DND-41 (cell line): ENCODE data around the gene HELZ.

ENCODE experiments used
- ATAC-seq: fragments of 200-7000 bp; cut with Tn5 transposase; 3 replicates; pipeline ENCODE4 v1.9.1; 2021; ENCODE audit warnings: low read depth; ENCODE audit not compliant: insufficient read depth
- DNase-seq: peaks from one replicate; pipeline ENCODE4 v3.0.0-alpha.2; 2020
- H2AFZ ChIP-seq: 2 replicates; pipeline ENCODE4 v1.6.0; 2012; ENCODE audit warnings: low read depth, low read length
- H3K27ac ChIP-seq: 2 replicates; pipeline ENCODE4 v1.5.1; 2012; ENCODE audit warnings: low read length, inconsistent platforms
- H3K27me3 ChIP-seq: fragments of 200-600 bp; sonication (generic); 2 replicates; pipeline ENCODE4 v1.6.0; 2012; ENCODE audit warnings: low read length, mild to moderate bottlenecking, inconsistent platforms; ENCODE audit not compliant: insufficient read depth, poor library complexity
- H3K36me3 ChIP-seq: 2 replicates; pipeline ENCODE4 v1.5.1; 2012; ENCODE audit warnings: low read length, inconsistent platforms; ENCODE audit not compliant: insufficient read depth
- H3K4me1 ChIP-seq: 2 replicates; pipeline ENCODE4 v1.5.1; 2012; ENCODE audit warnings: mild to moderate bottlenecking, low read length; ENCODE audit not compliant: insufficient read depth
- H3K4me2 ChIP-seq: 2 replicates; pipeline ENCODE4 v1.6.0; 2012; ENCODE audit warnings: mild to moderate bottlenecking, moderate library complexity, low read length, inconsistent platforms; ENCODE audit not compliant: insufficient read depth
- H3K4me3 ChIP-seq, 2 experiments: fragments of 200-600 bp in 1 of 2; shearing (Covaris generic) in 1 of 2; 2 replicates each; pipeline ENCODE4 v1.5.1; 2012 to 2016; ENCODE audit warnings: inconsistent platforms in 2 of 2, low read length in 2 of 2, mild to moderate bottlenecking in 2 of 2, low read depth in 1 of 2, moderate library complexity in 1 of 2
- H3K79me2 ChIP-seq: 2 replicates; pipeline ENCODE4 v1.6.0; 2012; ENCODE audit warnings: low read length, inconsistent platforms; ENCODE audit not compliant: insufficient read depth
- H3K9ac ChIP-seq: 2 replicates; pipeline ENCODE4 v1.6.0; 2012; ENCODE audit warnings: low read depth, mild to moderate bottlenecking, inconsistent platforms, low read length, moderate library complexity
- H3K9me3 ChIP-seq: 2 replicates; pipeline ENCODE4 v1.5.1; 2012; ENCODE audit warnings: low read length, moderate library complexity, mild to moderate bottlenecking, inconsistent platforms; ENCODE audit not compliant: insufficient read depth, severe bottlenecking
- H4K20me1 ChIP-seq: 2 replicates; pipeline ENCODE4 v1.6.0; 2012; ENCODE audit warnings: low read length; ENCODE audit not compliant: insufficient read depth
- CTCF ChIP-seq: IDR thresholded peaks from 2 replicates; pipeline ENCODE4 v1.5.1; 2012; ENCODE audit warnings: borderline replicate concordance, low read length, moderate library complexity, mild to moderate bottlenecking; ENCODE audit not compliant: poor library complexity, severe bottlenecking; ENCODE audit errors: extremely low read depth
- EZH2 ChIP-seq: IDR thresholded peaks from 3 replicates; pipeline ENCODE4 v1.6.1; 2012; ENCODE audit warnings: borderline replicate concordance, low read depth, mild to moderate bottlenecking, moderate library complexity, low read length, inconsistent platforms; ENCODE audit not compliant: severe bottlenecking

The HELZ gene

GRCh38 chr17:67026341-67026740 is 218.7 kb downstream of the HELZ start:
- H3K27ac ChIP-seq = no peak overlapping the region
- no peak overlapping the region for H3K4me2 ChIP-seq
- ATAC-seq = no peak; the same call in 2 of the 3 replicates
- no peak overlapping the region for H3K4me3 ChIP-seq
- no peaks in the 10 kb centered on the region for H3K9me3 ChIP-seq
- peaks cover 5% of the 10 kb centered on the region; the same call in 1 of the 2 replicates for H4K20me1 ChIP-seq
- H3K27me3 ChIP-seq = no peaks in the 10 kb centered on the region
- no peaks in the 10 kb centered on the region for H3K4me1 ChIP-seq
- TF ChIP-seq CTCF (no peak), EZH2 (no peak)
- DNase-seq = no peak
- no peaks in the 10 kb centered on the region for H3K79me2 ChIP-seq
- H3K36me3 ChIP-seq = no peaks in the 10 kb centered on the region
- no peak overlapping the region for H3K9ac ChIP-seq
- H2AFZ ChIP-seq = no peak overlapping the region

- ATAC-seq = no peak
- no peaks in the 10 kb centered on the region for H3K79me2 ChIP-seq
- no peak overlapping the region for H2AFZ ChIP-seq
- H3K27me3 ChIP-seq = no peaks in the 10 kb centered on the region
- H3K9me3 ChIP-seq = no peaks in the 10 kb centered on the region
- no peak for DNase-seq
- H3K4me2 ChIP-seq = no peak overlapping the region
- peaks cover 5% of the 10 kb centered on the region; the same call in 1 of the 2 replicates for H4K20me1 ChIP-seq
- H3K9ac ChIP-seq = no peak overlapping the region
- TF ChIP-seq EZH2 = no peak
- TF ChIP-seq CTCF = no peak
- no peak overlapping the region for H3K4me3 ChIP-seq
- H3K4me1 ChIP-seq = no peaks in the 10 kb centered on the region
- no peaks in the 10 kb centered on the region for H3K36me3 ChIP-seq
- no peak overlapping the region for H3K27ac ChIP-seq
Measured at GRCh38 chr17:67025216-67025792, 219.7 kb downstream of the HELZ start.

GRCh38 chr17:67024736-67025135 is 220.3 kb downstream of the HELZ start:
- no peak overlapping the region for H3K27ac ChIP-seq
- TF ChIP-seq CTCF = no peak
- no peaks in the 10 kb centered on the region for H3K4me1 ChIP-seq
- H3K9ac ChIP-seq = no peak overlapping the region
- H3K4me2 ChIP-seq = no peak overlapping the region
- DNase-seq (no peak), ATAC-seq (no peak)
- H4K20me1 ChIP-seq = peaks cover 5% of the 10 kb centered on the region; the same call in 1 of the 2 replicates
- no peaks in the 10 kb centered on the region for H3K27me3 ChIP-seq
- no peaks in the 10 kb centered on the region for H3K79me2 ChIP-seq
- H3K36me3 ChIP-seq = no peaks in the 10 kb centered on the region
- no peaks in the 10 kb centered on the region for H3K9me3 ChIP-seq
- H2AFZ ChIP-seq = no peak overlapping the region
- no peak overlapping the region for H3K4me3 ChIP-seq

- Histone ChIP-seq H3K27me3 (no peaks in the 10 kb centered on the region), H3K79me2 (no peaks in the 10 kb centered on the region), H3K9me3 (no peaks in the 10 kb centered on the region), H3K36me3 (no peaks in the 10 kb centered on the region), H3K4me1 (no peaks in the 10 kb centered on the region), H3K9ac (no peak overlapping the region), H3K27ac (no peak overlapping the region), H3K4me2 (no peak overlapping the region), H3K4me3 (no peak overlapping the region), H4K20me1 (peaks cover 5% of the 10 kb centered on the region; the same call in 1 of the 2 replicates), H2AFZ (no peak overlapping the region)
- TF ChIP-seq EZH2 = no peak
- TF ChIP-seq CTCF = no peak
- DNase-seq (no peak), ATAC-seq (no peak)
Measured at GRCh38 chr17:67022451-67022810, 222.6 kb downstream of the HELZ start.
